ENCODE results near the gene S100A16. TPM values are rescaled to one million over a fixed set of nuclear protein-coding genes. Genes with fewer than 3 reads are reported as not detected.

S100A16 gene
- polyA plus RNA-seq, 1 donor = 134 TPM

Other genes starting within 250 kb of the S100A16 start
- 0.36 TPM for gene S100A12, start 237.5 kb downstream of the S100A16 start, polyA plus RNA-seq
- gene S100A8, start 222.1 kb downstream of the S100A16 start, polyA plus RNA-seq = 2.5 TPM
- gene S100A7A, start 196.6 kb downstream of the S100A16 start, polyA plus RNA-seq = not detected
- gene S100A7, start 152.5 kb downstream of the S100A16 start, polyA plus RNA-seq = not detected
- 334 TPM for gene S100A6, start 77.1 kb downstream of the S100A16 start, polyA plus RNA-seq
- gene S100A5, start 72.2 kb downstream of the S100A16 start, polyA plus RNA-seq = 0.10 TPM
- gene S100A4, start 67.3 kb downstream of the S100A16 start, polyA plus RNA-seq = 18.0 TPM
- not detected for gene S100A3, start 63.9 kb downstream of the S100A16 start, polyA plus RNA-seq
- 0.67 TPM for gene S100A2, start 47.3 kb downstream of the S100A16 start, polyA plus RNA-seq
- 437 TPM for gene S100A14, start 3.2 kb upstream of the S100A16 start, polyA plus RNA-seq
- gene S100A13, start 14.4 kb upstream of the S100A16 start, polyA plus RNA-seq = 77.2 TPM
- 2.8 TPM for gene S100A1, start 15.3 kb upstream of the S100A16 start, polyA plus RNA-seq
- 99.4 TPM for gene CHTOP, start 20.9 kb upstream of the S100A16 start, polyA plus RNA-seq
- 30.9 TPM for gene SNAPIN, start 45.6 kb upstream of the S100A16 start, polyA plus RNA-seq
- gene ILF2, start 57.9 kb upstream of the S100A16 start, polyA plus RNA-seq = 152 TPM
- gene NPR1, start 65.6 kb upstream of the S100A16 start, polyA plus RNA-seq = 4.7 TPM
- gene INTS3, start 114.9 kb upstream of the S100A16 start, polyA plus RNA-seq = 62.3 TPM
- gene SLC27A3, start 162.3 kb upstream of the S100A16 start, polyA plus RNA-seq = 32.4 TPM

Data from large intestine (tissue), 1 donor.